ENCODE data around the gene BBS12. TPM values are rescaled to one million over a fixed set of nuclear protein-coding genes. Genes with fewer than 3 reads are reported as not detected.

Gene BBS12
- total RNA-seq, 1 experiment from 2014 or later, result 4.9 TPM

DNA sequence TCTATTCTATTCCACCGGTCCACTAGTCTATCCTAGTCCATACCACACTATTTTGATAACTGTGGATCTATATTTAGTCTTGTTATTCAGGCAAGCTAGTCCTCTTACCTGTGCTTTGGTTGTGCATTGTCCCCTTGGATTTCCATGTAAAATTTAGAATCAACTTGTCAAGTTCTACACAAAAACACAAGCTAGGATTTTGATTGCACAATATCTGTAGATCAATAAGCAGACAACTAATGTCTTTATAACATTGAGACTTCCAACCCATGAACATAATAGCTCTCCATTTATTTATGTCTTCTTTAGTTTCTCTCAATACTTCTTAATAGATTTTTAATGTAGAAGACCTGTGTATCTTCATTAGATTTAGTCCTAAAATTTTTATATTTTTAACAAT is 10.2 kb upstream of the BBS12 start:
- no peak for DNase-seq
- Histone ChIP-seq H3K27ac (no peak overlapping the region), H3K9me3 (ENCODE audit: insufficient read depth, low read depth) (no peaks in the 10 kb centered on the region), H3K9me2 (ENCODE audit: insufficient read depth) (no peaks in the 10 kb centered on the region; the same call in 1 of the 2 replicates), H3F3A (ENCODE audit: insufficient read depth, low read depth) (no peaks in the 10 kb centered on the region), H3K4me3 (no peak overlapping the region), H3K4me1 (replicated peaks; ENCODE audit: insufficient read depth) (no peaks in the 10 kb centered on the region), H3K27me3 (ENCODE audit: insufficient read depth, low read depth) (no peaks in the 10 kb centered on the region), H3K36me3 (ENCODE audit: low read depth) (no peaks in the 10 kb centered on the region), H3K79me2 (ENCODE audit: low read depth) (no peaks in the 10 kb centered on the region), H3K4me2 (no peak overlapping the region), H2AFZ (no peak overlapping the region), H4K20me1 (ENCODE audit: insufficient read depth) (no peaks in the 10 kb centered on the region)
- TF ChIP-seq, protein P1, sequence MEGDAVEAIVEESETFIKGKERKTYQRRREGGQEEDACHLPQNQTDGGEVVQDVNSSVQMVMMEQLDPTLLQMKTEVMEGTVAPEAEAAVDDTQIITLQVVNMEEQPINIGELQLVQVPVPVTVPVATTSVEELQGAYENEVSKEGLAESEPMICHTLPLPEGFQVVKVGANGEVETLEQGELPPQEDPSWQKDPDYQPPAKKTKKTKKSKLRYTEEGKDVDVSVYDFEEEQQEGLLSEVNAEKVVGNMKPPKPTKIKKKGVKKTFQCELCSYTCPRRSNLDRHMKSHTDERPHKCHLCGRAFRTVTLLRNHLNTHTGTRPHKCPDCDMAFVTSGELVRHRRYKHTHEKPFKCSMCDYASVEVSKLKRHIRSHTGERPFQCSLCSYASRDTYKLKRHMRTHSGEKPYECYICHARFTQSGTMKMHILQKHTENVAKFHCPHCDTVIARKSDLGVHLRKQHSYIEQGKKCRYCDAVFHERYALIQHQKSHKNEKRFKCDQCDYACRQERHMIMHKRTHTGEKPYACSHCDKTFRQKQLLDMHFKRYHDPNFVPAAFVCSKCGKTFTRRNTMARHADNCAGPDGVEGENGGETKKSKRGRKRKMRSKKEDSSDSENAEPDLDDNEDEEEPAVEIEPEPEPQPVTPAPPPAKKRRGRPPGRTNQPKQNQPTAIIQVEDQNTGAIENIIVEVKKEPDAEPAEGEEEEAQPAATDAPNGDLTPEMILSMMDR (conservative IDR thresholded peaks at IDR 0.05), result no peak
- no peak for TF ChIP-seq EZH2 (IDR thresholded peaks at IDR 0.05; ENCODE audit: low read depth)
- no TSS peak for BruUV-seq (replicated peaks)
- CTCF ChIA-PET, result no interaction called here
- intact Hi-C loops (cut with micrococcal nuclease; ENCODE audit: unreplicated experiment), result no loop called here
- POLR2A ChIA-PET (ENCODE audit: unreplicated experiment), result no interaction called here

DNA sequence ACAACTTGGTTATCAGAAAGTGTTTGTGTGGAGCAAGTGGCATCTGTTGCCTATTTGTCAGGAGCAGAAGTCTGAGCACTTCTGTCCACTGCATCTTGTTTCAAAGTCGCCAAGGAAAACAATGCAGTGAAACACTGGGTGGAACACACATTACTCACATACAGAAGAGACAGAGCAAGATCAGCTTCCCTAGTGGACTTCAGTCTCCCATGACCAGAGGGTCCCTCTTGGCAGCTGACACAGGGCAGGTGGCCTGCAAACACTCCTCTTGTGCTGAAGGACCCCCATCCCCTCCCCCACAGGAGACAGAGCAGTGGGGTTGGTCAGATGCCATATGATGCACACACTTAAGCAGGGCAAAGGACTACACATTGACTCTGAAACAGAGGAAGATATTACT is 3.6 kb upstream of the BBS12 start:
- no peak for TF ChIP-seq EZH2 (IDR thresholded peaks at IDR 0.05; ENCODE audit: low read depth)
- TF ChIP-seq, protein P1 (conservative IDR thresholded peaks at IDR 0.05), result no peak
- Histone ChIP-seq H3K79me2 (ENCODE audit: low read depth) (no peaks in the 10 kb centered on the region), H3K27me3 (ENCODE audit: insufficient read depth, low read depth) (no peaks in the 10 kb centered on the region), H3K4me2 (no peak overlapping the region), H3K9me2 (ENCODE audit: insufficient read depth) (no peaks in the 10 kb centered on the region; the same call in 1 of the 2 replicates), H3K36me3 (ENCODE audit: low read depth) (no peaks in the 10 kb centered on the region), H4K20me1 (ENCODE audit: insufficient read depth) (no peaks in the 10 kb centered on the region), H2AFZ (no peak overlapping the region), H3F3A (ENCODE audit: insufficient read depth, low read depth) (peaks cover 4% of the 10 kb centered on the region; the same call in 1 of the 2 replicates), H3K4me3 (no peak overlapping the region), H3K9me3 (ENCODE audit: insufficient read depth, low read depth) (no peaks in the 10 kb centered on the region), H3K27ac (no peak overlapping the region), H3K4me1 (replicated peaks; ENCODE audit: insufficient read depth) (peaks cover 13% of the 10 kb centered on the region)
- no TSS peak for BruUV-seq (replicated peaks)
- intact Hi-C loops (cut with micrococcal nuclease; ENCODE audit: unreplicated experiment), result no loop called here
- CTCF ChIA-PET, result no interaction called here
- POLR2A ChIA-PET (ENCODE audit: unreplicated experiment), result no interaction called here
- no peak for DNase-seq

GRCh38 chr4:122731676-122732075 is 828 bp upstream of the BBS12 start:
- H3K9me3 ChIP-seq (ENCODE audit: insufficient read depth, low read depth), result no peaks in the 10 kb centered on the region
- peak overlapping the region; percentile 51; the same call in 1 of the 2 replicates for H3K4me3 ChIP-seq
- peaks cover 19% of the 10 kb centered on the region for H3K4me1 ChIP-seq (replicated peaks; ENCODE audit: insufficient read depth)
- ChIA-PET POLR2A (ENCODE audit: unreplicated experiment) (no interaction called here), CTCF (interaction anchor here (1.9 kb wide), 1 partner anchor 15 kb away, joined by 10 read pairs; no protein-coding TSS in a partner anchor)
- no peaks in the 10 kb centered on the region for H4K20me1 ChIP-seq (ENCODE audit: insufficient read depth)
- H3F3A ChIP-seq (ENCODE audit: insufficient read depth, low read depth), result peaks cover 4% of the 10 kb centered on the region; the same call in 1 of the 2 replicates
- H3K4me2 ChIP-seq, result peak overlapping the region; percentile 75
- no peaks in the 10 kb centered on the region for H3K79me2 ChIP-seq (ENCODE audit: low read depth)
- H2AFZ ChIP-seq, result peak overlapping the region; percentile 75
- H3K9me2 ChIP-seq (ENCODE audit: insufficient read depth), result no peaks in the 10 kb centered on the region; the same call in 1 of the 2 replicates
- no peaks in the 10 kb centered on the region for H3K27me3 ChIP-seq (ENCODE audit: insufficient read depth, low read depth)
- intact Hi-C loops (cut with micrococcal nuclease; ENCODE audit: unreplicated experiment), result loop anchor here (2.0 to 10.0 kb wide), 2 partner anchors 191 to 1383 kb away; partner anchors contain the start of gene NUDT6
- TF ChIP-seq, protein P1 (conservative IDR thresholded peaks at IDR 0.05), result no peak
- TF ChIP-seq EZH2 (IDR thresholded peaks at IDR 0.05; ENCODE audit: low read depth), result no peak
- no peak overlapping the region for H3K27ac ChIP-seq
- H3K36me3 ChIP-seq (ENCODE audit: low read depth), result no peaks in the 10 kb centered on the region
- BruUV-seq (replicated peaks), result no TSS peak
- no peak for DNase-seq
